Measurements from ENCODE around the gene SYTL5. TPM values are rescaled to one million over a fixed set of nuclear protein-coding genes. Genes with fewer than 3 reads are reported as not detected.
A peak's percentile ranks its signal among the peaks of the same experiment; 100 is the strongest.

SYTL5 gene
- total RNA-seq, 1 experiment from 2014 or later: not detected

- ChIA-PET POLR2A (interaction anchor here (1.1 to 1.4 kb wide), 2 partner anchors 10 to 13 kb away, joined by 3 to 4 read pairs; partner anchors contain the start of gene SYTL5), CTCF (interaction anchor here (0.6 to 1.2 kb wide), 3 partner anchors 32 to 197 kb away, joined by 3 to 5 read pairs (median 3); no protein-coding TSS in a partner anchor)
- peaks cover 49% of the 10 kb centered on the region for H3K27me3 Mint-ChIP-seq (ENCODE audit: insufficient read depth, unreplicated experiment)
- intact Hi-C loops (cut with micrococcal nuclease): no loop called here
- no peak overlapping the region for H3K4me3 Mint-ChIP-seq (ENCODE audit: unreplicated experiment)
- peak; percentile 51 for DNase-seq (ENCODE audit: unreplicated experiment)
- BruUV-seq (replicated peaks): no TSS peak
- H3K36me3 Mint-ChIP-seq (ENCODE audit: insufficient read depth, unreplicated experiment): peaks cover 5% of the 10 kb centered on the region
- H3K9me3 Mint-ChIP-seq (ENCODE audit: unreplicated experiment): no peaks in the 10 kb centered on the region
- peaks cover 22% of the 10 kb centered on the region for H3K4me1 Mint-ChIP-seq (ENCODE audit: insufficient read depth, unreplicated experiment)
- peak overlapping the region; percentile 30 for H3K27ac Mint-ChIP-seq (ENCODE audit: low read depth, unreplicated experiment)
- TF ChIP-seq CTCF (IDR thresholded peaks at IDR 0.05; ENCODE audit: unreplicated experiment): no peak
These were observed 12.3 kb upstream of the SYTL5 start for GRCh38 chrX:37993837-37994619.

GRCh38 chrX:37995428-37995827 is 10.9 kb upstream of the SYTL5 start:
- Mint-ChIP-seq H3K27me3 (ENCODE audit: insufficient read depth, unreplicated experiment) (peaks cover 48% of the 10 kb centered on the region), H3K4me1 (ENCODE audit: insufficient read depth, unreplicated experiment) (peaks cover 17% of the 10 kb centered on the region), H3K27ac (ENCODE audit: low read depth, unreplicated experiment) (no peak overlapping the region), H3K36me3 (ENCODE audit: insufficient read depth, unreplicated experiment) (peaks cover 5% of the 10 kb centered on the region), H3K4me3 (ENCODE audit: unreplicated experiment) (no peak overlapping the region), H3K9me3 (ENCODE audit: unreplicated experiment) (no peaks in the 10 kb centered on the region)
- BruUV-seq (replicated peaks): no TSS peak
- POLR2A ChIA-PET: no interaction called here
- TF ChIP-seq CTCF (IDR thresholded peaks at IDR 0.05; ENCODE audit: unreplicated experiment): no peak
- DNase-seq (ENCODE audit: unreplicated experiment): no peak
- intact Hi-C loops (cut with micrococcal nuclease): no loop called here
- CTCF ChIA-PET: interaction anchor here (0.6 kb wide), 2 partner anchors 86 to 162 kb away, joined by 4 read pairs; no protein-coding TSS in a partner anchor

DNA sequence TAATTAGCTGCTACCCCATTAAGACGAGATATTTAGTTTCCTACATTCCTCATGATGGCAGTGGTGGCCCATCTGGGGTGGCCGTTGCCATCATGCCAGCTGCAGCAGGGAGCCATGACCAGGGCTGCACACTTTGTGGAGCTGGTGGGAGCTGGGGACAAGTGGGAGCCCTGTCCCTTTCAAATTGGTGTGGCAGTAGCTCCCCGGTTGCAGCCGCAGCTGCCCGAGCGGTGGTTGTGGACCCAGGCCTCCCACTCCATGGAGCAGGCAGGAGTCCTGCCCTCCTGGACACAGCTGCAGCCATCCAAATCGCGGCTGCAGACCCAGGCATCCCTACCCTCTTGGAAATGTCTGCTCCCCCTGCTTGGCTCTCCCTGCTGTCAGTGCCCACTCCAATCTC is 9.3 kb upstream of the SYTL5 start:
- POLR2A ChIA-PET: no interaction called here
- intact Hi-C loops (cut with micrococcal nuclease): no loop called here
- no TSS peak for BruUV-seq (replicated peaks)

More for the DNA sequence above, 9.3 kb upstream of the SYTL5 start:
- no peaks in the 10 kb centered on the region for H3K9me3 Mint-ChIP-seq (ENCODE audit: unreplicated experiment)
- no peak for TF ChIP-seq CTCF (IDR thresholded peaks at IDR 0.05; ENCODE audit: unreplicated experiment)
- CTCF ChIA-PET: interaction anchor here (1.9 kb wide), 1 partner anchor 170 kb away, joined by 9 read pairs; no protein-coding TSS in a partner anchor
- no peak overlapping the region for H3K4me3 Mint-ChIP-seq (ENCODE audit: unreplicated experiment)
- peaks cover 17% of the 10 kb centered on the region for H3K4me1 Mint-ChIP-seq (ENCODE audit: insufficient read depth, unreplicated experiment)
- H3K36me3 Mint-ChIP-seq (ENCODE audit: insufficient read depth, unreplicated experiment): peaks cover 5% of the 10 kb centered on the region
- DNase-seq (ENCODE audit: unreplicated experiment): no peak
- H3K27me3 Mint-ChIP-seq (ENCODE audit: insufficient read depth, unreplicated experiment): peaks cover 35% of the 10 kb centered on the region
- H3K27ac Mint-ChIP-seq (ENCODE audit: low read depth, unreplicated experiment): no peak overlapping the region
